Mucosa of rectum (tissue), 2 donors: ENCODE measurements around the gene HRH1.

Source experiments
- H3K27ac ChIP-seq, 2 donors: one replicate each; pipeline ENCODE4 v1.7.0; 2013; ENCODE audit warnings: inconsistent platforms in 2 of 2, low read depth in 2 of 2, low read length in 2 of 2
- H3K27me3 ChIP-seq, 2 donors: one replicate each; pipeline ENCODE4 v1.7.0; 2013; ENCODE audit warnings: low read length in 2 of 2; ENCODE audit not compliant: control insufficient read depth in 2 of 2, insufficient read depth in 2 of 2
- H3K36me3 ChIP-seq, 2 donors: one replicate each; pipeline ENCODE4 v1.7.0; 2013; ENCODE audit warnings: low read length in 2 of 2; ENCODE audit not compliant: control insufficient read depth in 2 of 2, insufficient read depth in 2 of 2
- H3K4me1 ChIP-seq, 2 donors: one replicate each; pipeline ENCODE4 v1.7.0; 2013; ENCODE audit warnings: low read length in 2 of 2, mild to moderate bottlenecking in 1 of 2; ENCODE audit not compliant: control insufficient read depth in 2 of 2, insufficient read depth in 2 of 2
- H3K4me3 ChIP-seq, 2 donors: one replicate each; pipeline ENCODE4 v1.7.0; 2013; ENCODE audit warnings: low read length in 2 of 2
- H3K9ac ChIP-seq, 2 donors: one replicate each; pipeline ENCODE4 v1.7.0; 2013; ENCODE audit warnings: low read length in 2 of 2, low read depth in 1 of 2, mild to moderate bottlenecking in 1 of 2
- H3K9me3 ChIP-seq, 2 donors: one replicate each; pipeline ENCODE4 v1.7.0; 2013; ENCODE audit warnings: low read length in 2 of 2; ENCODE audit not compliant: control insufficient read depth in 2 of 2
- donor health status: healthy.
- donor health status: Normal muscosa, but diverticular disease.

The HRH1 gene

GRCh38 chr3:11306817-11307589 lies 152.7 kb downstream of the HRH1 start:
- Histone ChIP-seq H3K27me3 (no peaks in the 10 kb centered on the region), H3K27ac (peak overlapping the region; percentile 19 to 25), H3K36me3 (peaks cover 44 to 45% of the 10 kb centered on the region in 2 donors)

DNA sequence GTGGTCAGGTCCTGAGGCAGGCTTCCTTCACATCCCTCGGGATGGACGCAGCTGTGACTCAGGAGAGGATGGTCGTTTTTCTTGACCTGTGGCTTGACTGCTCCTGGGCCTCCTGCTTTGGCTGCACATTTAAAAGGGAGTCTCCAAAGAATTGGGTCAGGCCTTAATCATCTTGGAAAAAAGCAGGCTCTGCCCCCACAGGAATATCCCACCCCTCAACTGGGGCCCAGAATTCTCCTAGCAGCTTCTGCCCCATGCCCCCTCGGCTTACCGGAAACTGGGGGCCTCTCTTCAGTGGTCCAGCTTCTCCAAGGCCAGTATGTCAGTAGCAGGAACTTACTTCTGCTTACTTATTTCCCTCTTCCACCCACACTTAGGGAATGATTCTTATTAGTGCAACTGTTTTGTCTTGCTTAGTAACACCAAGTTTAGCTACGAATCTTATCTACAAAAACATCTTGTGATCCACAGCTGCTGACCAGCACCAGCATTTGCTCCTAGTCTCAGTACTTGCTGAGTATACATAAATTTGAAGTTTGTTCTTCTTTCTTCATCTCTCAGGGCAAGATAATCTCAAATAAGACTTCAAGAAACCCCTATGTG lies 153.6 kb downstream of the HRH1 start:
- Histone ChIP-seq H3K4me3 (no peak overlapping the region), H3K36me3 (peaks cover 47 to 50% of the 10 kb centered on the region in 2 donors), H3K9ac (no peak overlapping the region), H3K27me3 (no peaks in the 10 kb centered on the region), H3K27ac (peak overlapping the region; percentile 19 to 25), H3K9me3 (no peaks in the 10 kb centered on the region), H3K4me1 (no peaks in the 10 kb centered on the region)

More at GRCh38 chr3:11306817-11307589, 152.7 kb downstream of the HRH1 start:
- H3K9ac ChIP-seq = no peak overlapping the region
- no peaks in the 10 kb centered on the region for H3K9me3 ChIP-seq
- no peaks in the 10 kb centered on the region for H3K4me1 ChIP-seq
- no peak overlapping the region for H3K4me3 ChIP-seq

DNA sequence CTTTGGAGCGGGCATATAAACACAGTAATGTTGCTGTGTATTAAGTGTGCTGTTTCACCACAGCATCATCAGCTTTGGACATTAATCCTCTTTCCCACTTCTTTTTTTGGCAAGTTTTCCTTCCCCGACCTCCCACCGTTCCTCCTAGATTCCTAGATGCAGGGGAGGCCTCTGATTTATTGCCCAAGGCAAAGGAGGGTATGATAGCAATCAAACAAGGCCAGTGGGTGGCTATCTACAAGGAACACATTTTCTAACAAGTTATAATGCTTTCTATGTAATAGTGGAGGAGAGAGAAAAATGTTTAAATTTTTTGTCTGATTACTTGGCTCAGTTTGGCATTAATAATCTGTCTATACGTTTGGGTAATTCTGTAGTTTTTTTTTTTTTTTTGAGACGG lies 156.0 kb downstream of the HRH1 start:
- Histone ChIP-seq H3K4me3 (no peak overlapping the region), H3K27ac (no peak overlapping the region), H3K36me3 (peaks cover 61 to 62% of the 10 kb centered on the region in 2 donors), H3K27me3 (no peaks in the 10 kb centered on the region), H3K9me3 (no peaks in the 10 kb centered on the region), H3K4me1 (no peaks in the 10 kb centered on the region), H3K9ac (no peak overlapping the region)

GRCh38 chr3:11312166-11312565 lies 157.9 kb downstream of the HRH1 start:
- Histone ChIP-seq H3K4me1 (no peaks in the 10 kb centered on the region), H3K9me3 (no peaks in the 10 kb centered on the region), H3K27me3 (no peaks in the 10 kb centered on the region), H3K9ac (no peak overlapping the region), H3K4me3 (no peak overlapping the region), H3K27ac (no peak overlapping the region), H3K36me3 (peaks cover 61 to 68% of the 10 kb centered on the region in 2 donors)
